Hepatic stellate cell (primary cell): ENCODE results near the gene ARHGAP19.

Source experiments
- DNase-seq: peaks from one replicate; pipeline ENCODE4 v3.0.0; 2011; ENCODE audit warnings: low spot score

Gene ARHGAP19

DNA sequence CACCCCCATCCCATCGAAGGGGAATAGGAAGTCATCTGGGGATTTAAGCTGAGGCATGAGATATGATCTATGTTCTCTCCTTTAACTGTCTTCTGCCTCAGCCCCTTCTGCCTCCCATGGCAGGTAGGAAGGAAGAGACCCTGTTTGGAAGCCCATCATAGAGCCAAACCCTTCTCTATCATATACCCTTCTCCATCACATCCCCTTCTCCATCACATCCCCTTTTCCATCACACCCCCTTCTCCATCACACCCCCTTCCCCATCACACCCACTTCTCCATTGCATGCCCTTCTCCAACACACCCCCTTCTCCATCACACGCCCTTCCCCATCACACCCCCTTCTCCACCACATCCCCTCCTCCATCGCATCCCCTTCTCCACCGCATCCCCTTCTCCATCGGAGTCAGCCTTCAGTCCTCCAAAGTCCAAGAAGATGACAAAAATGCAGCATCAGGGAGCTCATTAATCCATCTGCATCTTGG lies 99.4 kb downstream of the ARHGAP19 start:
- no peak for DNase-seq

DNA sequence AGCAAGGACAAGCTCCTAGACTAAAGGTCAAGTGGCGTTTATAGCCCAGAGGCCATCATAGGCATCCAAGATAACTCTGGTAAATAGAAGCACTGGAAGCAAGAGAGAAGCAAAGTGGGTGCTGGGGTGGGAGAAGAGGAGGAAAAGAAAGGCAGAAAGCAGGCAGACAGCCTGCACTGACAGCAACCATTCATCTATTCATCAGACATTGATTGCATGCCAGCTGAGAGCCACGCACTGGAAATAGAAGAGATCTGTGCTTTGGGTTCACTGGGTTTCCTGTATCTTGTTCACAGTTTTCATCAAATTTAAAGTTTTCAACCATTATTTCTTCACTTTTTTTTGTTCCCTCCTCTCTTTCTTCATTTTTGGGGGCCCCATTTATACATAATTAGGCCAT lies 102.0 kb downstream of the ARHGAP19 start:
- DNase-seq: no peak

DNA sequence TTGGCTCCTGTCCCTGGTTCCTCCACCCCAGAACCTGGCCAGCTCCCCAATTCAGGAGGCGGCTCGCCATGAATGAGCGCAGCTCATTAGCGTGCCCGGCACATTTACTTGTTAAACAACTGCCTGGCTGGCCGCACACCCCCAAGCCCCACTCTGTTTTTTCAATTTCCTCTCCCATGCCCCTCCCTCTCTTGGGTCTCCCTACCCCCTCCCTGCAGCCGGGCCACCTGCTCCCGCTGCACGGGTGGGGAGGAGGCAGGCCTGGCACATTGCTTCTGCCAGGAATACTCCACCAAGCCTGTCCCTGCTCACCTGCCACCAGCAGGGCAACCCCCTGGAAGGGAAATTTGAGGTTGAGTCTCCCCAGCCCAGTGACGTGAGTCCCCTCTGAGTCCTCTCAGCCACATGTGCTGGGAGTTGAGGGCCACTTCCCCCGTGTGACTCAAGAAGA lies 104.2 kb downstream of the ARHGAP19 start:
- DNase-seq: no peak

DNA sequence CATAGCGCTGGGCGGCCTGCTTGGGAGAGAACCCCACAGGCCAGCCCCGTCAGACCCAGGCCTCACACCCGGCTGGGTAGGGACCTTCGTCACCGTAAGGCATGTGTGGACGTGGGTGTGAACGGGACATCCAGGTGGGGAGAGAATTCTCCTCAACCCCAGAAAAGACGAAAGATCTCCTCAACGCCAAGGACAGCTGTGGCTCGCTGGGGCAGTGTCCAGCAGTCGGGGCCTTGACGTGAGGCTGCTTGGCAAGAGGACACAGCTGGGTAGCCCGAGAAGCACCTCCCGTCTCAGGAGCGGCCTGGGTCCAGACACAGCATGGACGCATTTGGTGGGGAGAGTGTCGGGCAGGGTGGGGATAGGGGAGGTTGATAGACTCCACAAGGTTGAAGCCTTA lies 105.5 kb downstream of the ARHGAP19 start:
- no peak for DNase-seq

DNA sequence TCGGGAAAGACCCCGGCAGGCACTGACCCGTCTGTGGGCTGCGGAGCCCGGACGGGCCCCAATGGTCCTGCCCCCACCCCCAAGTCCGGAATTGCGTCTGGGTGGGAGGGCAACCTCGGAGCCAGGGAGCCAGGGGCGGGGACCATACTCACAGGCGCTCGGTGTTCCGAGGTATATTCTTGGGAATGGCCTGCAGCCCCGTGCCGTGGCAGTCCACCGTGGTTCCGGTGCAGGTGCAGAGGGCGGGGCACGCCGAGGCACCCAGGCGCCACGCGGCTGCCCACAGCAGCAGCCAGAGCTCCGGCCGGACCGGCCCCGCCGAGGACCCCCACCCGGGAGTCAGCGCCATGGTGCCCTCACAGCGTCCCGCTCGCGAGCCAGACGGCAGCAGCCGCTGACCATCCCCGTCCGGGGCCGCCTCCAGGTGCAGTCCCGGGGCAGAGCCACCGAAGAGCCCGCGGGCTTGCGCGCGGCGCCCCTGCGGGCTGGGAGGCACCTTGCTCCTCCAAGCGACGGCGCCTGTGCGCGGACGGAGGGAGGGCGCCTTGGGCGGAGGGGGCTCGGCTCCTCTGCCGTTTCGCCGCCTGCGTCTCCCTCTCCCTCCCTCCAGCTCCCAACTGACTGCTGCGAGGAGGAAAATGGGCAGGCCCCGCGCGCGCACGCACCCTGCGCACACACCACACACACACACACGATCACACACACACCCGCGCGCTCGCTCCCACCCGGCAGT lies 106.9 kb downstream of the ARHGAP19 start, which contains the start of gene SLIT1:
SLIT1 (minus strand) TSS at position 634 of the 733 bp plus-strand sequence; CDS start at position 349, 285 bp downstream.
- no peak for DNase-seq

DNA sequence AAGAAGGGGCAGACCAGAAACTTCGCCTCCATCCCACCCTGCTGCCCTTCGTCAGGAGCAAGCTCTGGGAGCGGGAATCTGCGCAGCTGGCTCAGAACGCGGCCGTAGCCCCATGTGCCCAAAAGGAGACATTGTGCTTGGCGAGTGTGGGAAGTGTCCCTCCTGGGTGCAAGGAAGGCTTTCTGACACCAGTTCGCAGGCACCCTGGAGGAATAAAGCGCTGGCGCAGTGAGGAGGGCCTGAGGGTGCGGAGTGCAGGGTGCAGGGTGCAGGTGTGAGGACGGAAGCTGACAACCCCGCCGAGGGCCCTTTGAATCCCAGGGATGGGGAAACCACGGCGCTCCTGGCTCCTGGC lies 107.5 kb downstream of the ARHGAP19 start:
- no peak for DNase-seq

DNA sequence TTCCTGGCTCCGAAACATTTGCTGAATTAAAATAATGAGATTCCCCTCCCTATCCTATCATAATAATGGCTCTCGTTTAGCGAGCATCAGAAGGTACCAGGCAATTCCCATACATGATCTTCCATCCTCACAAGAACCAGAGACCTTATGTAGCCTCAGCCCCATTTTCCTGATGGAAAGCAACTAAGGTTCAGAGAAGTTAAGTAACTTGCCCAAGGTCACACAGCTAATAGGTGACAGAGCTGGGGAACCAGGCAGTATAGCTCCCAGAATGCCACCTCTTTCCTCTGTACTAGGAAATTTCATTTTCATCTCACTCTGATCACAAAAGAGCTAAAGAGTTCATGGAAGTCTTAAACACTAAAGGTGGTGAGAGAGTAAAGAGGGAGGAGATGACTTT lies 109.1 kb downstream of the ARHGAP19 start:
- DNase-seq: no peak

DNA sequence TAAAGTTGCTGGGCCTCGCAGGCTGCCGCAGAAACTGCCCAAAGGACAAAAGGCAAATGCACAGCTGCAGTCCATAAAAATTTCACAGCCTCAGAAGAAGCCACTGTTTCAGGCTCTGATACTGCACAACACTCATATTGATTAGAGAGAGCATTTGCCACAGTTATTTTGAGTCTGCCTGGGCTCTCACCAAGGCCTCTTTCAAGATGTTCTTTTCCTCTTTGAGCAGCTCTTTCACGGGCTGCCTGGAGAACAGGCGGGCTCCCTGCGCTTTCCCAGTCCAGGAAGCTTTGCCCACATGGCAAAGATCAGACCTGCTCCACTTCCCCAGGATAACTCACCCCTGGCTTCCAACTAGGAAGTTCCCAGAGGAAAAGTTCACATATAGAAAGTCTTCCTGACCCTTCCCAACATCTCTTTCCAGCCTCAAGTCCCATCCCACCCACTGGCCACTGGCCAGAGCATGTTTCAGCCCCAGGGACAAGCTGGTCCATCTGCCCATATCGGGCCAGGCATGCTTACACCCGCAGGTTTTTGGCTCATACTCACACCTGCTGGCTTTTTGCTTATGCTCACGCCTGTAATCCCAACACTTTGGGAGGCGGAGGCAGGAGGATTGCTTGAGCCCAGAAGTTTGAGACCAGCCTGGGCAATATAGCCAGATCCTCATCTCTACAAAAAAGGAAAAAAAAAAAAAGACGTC lies 110.0 kb downstream of the ARHGAP19 start:
- DNase-seq: no peak

DNA sequence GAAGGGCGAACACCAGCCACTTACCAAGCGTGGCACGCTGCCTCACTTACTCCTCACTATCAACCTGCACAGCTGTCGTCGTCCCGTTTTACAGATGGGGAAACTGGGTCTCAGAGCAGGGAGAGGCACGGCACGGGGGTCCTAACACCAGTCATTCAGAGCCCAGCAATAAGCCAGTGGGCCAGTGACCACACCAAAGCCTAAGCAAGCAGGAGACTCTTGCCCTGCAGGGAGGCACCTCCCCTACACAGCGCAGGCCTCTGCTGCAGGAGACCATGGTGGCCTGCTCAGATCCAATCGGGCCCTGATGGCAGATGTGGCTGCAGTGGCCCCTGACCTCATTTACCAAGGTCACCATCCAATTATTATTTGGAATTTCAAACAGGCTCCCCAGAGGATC lies 111.5 kb downstream of the ARHGAP19 start:
- DNase-seq: no peak

DNA sequence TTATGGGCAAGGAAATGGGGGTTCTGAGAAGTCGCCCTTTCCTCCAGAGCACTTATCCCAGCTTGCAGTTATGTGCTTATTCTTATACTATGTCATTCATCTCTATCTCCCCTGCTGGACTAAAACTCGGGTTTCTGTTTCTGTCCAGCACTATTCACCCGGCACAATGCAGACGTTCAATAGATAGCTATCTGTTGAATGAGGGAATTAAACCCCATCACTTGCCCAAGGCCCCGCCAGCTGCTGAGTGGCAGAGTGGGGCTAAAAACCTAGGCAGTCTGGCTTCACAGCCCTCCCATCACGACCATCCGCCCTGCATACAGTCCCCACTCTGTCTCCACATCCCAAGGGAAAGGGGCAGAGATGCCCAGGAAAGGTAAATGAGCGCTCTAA lies 112.1 kb downstream of the ARHGAP19 start:
- no peak for DNase-seq

DNA sequence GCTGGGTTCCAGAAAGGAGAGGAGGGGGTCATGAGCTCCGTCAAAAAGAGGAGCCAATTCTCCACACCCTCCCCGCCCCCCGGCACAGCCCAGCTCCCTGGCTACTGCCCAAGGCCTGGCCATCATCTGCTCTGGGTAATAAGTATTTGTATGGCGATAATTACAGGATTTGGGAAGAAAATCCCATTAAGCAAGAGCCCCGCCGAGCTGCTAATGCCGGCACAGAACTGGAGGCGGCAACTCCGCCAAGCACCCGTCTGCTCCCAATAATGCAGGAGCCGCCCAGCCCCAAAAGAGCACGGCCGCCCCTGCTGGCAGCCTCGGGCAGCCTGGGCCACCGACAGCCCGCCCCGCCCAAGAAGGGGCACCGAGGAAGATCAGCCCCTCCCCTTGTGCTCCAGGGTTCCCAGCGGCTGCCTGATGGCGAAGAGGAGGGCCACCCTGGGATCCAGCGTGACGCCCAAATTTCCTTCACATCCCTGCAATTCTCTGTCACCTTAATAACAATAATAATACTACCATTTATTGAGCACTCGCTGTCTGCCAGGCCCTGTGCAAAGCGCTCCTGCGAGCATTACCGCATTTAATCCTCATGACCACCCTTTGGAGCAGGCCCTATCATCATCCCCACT lies 112.6 kb downstream of the ARHGAP19 start:
- DNase-seq: no peak

DNA sequence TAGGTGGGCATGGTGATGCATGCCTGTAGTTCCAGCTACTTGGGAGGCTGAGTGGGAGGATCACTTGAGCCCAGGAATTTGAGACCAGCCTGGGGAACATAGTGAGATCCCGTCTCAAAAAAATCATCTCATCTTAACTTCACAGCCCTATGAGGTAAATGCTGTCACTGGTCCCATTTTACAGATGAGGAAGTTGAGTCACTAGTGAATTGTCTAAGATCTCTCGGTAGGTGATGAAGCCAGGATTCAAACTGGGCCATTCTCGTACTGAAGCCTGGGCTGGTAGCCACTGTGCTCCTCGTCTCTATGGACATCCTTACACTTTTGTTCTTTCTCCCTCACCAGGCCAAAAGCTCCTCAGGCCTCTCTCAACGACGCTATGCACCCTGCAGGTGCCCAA lies 113.1 kb downstream of the ARHGAP19 start:
- DNase-seq: no peak

DNA sequence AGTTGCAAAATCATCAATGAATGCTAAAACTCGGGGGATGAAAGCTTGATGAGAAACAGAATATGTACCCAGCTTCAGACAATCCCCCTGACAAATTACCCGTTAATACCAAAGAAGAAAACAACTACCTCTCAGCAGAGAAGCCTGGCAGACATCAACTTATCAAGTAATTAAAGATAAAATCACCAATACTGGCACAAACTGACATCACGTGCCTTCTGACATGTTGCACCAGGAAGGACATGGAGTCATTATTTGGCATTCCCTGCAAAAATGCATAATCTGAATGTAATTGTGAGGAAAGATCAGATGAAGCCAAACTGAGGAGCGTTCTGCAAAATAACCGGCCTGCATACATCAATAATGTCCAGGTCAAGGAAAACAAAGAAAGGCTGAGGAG lies 114.4 kb downstream of the ARHGAP19 start:
- DNase-seq: no peak

DNA sequence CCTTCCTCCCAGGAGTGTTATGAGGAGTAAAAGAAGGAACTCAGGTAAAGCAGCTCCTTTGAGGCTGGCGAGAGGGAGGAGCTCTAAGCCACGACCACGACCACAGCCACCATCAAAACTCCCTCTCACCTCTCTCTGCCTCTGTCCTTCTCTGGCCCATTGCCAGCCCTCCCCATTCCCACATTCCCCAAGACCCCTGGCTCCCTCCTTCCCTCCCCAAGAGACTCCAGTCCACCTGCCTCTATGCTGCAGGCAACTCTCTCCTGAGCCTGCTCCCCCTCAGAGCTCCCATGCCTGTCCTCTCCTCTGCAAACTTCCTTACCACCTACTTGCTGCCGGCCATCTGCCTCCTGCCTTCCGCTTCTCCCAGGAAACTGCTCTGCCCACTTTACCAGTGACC lies 116.2 kb downstream of the ARHGAP19 start:
- no peak for DNase-seq

DNA sequence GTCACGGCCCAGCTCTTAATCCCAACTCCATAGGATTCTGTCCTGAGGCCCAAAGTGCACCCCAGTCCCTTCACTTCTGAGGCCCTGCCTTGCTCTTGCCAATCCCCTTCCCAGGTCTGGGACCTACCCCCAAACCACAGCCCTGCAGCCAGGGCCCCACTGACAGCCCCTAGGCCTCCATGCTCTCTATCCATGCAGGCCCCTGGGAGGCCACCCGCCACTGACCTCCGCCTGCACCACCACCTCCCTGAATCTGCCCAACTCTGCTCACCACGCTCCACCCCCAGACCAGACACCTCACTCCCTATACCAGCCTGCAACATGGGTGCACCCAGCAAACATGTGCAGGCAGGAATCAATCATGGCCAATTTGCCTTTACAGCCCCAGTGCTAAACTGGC lies 116.9 kb downstream of the ARHGAP19 start:
- DNase-seq: no peak

DNA sequence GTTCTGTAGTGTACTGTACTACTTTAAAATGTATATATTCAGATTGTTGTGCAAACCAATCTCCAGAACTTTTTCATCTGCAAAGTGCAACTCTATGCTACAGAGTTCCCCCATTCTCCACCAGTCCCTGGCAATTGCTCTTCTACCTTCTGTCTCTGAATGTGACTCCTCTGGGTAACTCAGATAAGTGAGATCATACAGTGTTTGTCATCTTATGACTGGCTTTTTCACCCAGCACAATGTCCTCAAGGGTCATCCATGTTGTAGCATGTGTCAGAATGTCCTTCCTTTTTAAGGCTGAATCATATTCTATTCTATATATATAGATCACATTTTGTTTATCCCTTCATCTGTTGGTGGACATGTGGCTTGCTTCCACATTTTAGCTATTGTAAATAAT lies 117.5 kb downstream of the ARHGAP19 start:
- DNase-seq: no peak

DNA sequence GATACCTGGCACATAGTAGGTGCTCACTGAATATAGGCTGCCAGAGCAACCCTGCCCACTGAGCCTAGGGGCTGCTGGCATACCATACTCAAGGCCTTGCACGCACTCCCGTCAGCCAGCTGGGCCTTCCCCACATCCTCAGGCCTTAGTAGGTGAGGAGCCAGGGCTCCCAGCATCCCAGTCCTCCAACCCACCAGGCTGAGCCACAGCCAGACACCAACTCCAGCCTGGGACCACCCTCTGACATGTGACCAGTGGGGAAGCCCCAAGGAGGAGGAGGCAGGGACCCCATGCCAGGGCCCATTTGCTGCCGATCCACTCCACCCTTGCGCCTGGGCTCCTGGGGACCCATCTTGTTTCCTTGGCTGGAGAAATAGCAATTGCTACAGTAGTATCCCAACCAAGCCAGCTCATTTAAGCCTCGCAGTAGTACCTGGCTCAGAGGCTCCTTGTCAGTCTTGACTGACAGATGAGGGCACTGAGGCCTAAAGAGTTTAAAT lies 118.1 kb downstream of the ARHGAP19 start:
- no peak for DNase-seq

DNA sequence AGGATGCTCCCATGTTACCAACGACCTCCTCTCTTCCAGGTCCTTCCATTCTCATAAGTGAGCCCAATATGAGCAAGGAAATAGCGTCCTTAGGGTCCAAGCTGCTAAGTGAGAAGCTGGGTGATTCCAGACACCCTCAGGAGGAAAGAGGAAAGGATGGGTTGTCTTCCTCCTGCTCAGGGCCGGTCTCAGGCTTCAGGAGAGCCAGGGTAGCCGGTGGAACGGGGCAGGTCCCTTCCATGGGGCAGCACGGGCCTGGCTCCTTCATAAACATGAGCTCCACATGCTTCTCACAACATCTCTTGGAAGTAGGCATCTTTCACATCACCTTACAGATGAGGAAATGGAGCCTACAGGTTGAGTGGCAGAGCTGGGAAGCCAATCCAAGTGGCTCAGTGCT lies 119.4 kb downstream of the ARHGAP19 start:
- no peak for DNase-seq
